HEK293T (cell line): ENCODE measurements around the gene ARHGAP22.

ENCODE experiments used
- CTCF ChIA-PET: fragments of 350-600 bp; formaldehyde crosslinking; extraction: SDS; loops from one replicate; lab custom pipeline; 2021; ENCODE audit warnings: antibody characterized with exemption, inconsistent platforms; lab: Yijun Ruan, JAX
- POLR2A ChIA-PET: fragments of 350-600 bp; formaldehyde crosslinking; extraction: SDS; loops from one replicate; lab custom pipeline; 2020; ENCODE audit warnings: antibody characterized with exemption, inconsistent platforms; lab: Yijun Ruan, JAX
- DNase-seq: peaks from one replicate; pipeline ENCODE4 v3.0.0; 2012; ENCODE audit warnings: mixed read lengths; ENCODE audit errors: extremely low spot score
- ARNT ChIP-seq: fragments of 450-650 bp; IDR thresholded peaks from 2 replicates; pipeline ENCODE4 v1.6.1; 2017; ENCODE audit warnings: mild to moderate bottlenecking
- BHLHE40 ChIP-seq: fragments of 450-650 bp; IDR thresholded peaks from 2 replicates; pipeline ENCODE4 v1.6.1; 2016; ENCODE audit warnings: mild to moderate bottlenecking, moderate library complexity, borderline replicate concordance
- CTBP1 ChIP-seq: fragments of 450-650 bp; IDR thresholded peaks from 2 replicates; pipeline ENCODE4 v1.6.1; 2016; ENCODE audit warnings: borderline replicate concordance
- ELF4 ChIP-seq: fragments of 450-650 bp; IDR thresholded peaks from 2 replicates; pipeline ENCODE4 v1.6.1; 2017; ENCODE audit warnings: antibody characterized with exemption
- FOXA1 ChIP-seq: fragments of 450-650 bp; IDR thresholded peaks from 2 replicates; pipeline ENCODE4 v1.6.1; 2016; ENCODE audit warnings: mild to moderate bottlenecking
- FOXK2 ChIP-seq: fragments of 450-650 bp; IDR thresholded peaks from 2 replicates; pipeline ENCODE4 v1.6.1; 2016; ENCODE audit warnings: mild to moderate bottlenecking
- FOXM1 ChIP-seq: fragments of 450-650 bp; IDR thresholded peaks from 2 replicates; pipeline ENCODE4 v1.6.1; 2017; ENCODE audit warnings: mild to moderate bottlenecking, borderline replicate concordance
- HDGF ChIP-seq: fragments of 450-650 bp; IDR thresholded peaks from 2 replicates; pipeline ENCODE4 v1.6.1; 2017; ENCODE audit warnings: antibody characterized with exemption, borderline replicate concordance
- L3MBTL2 ChIP-seq: fragments of 450-650 bp; conservative IDR thresholded peaks from 2 replicates; pipeline ENCODE4 v1.6.1; 2016; ENCODE audit warnings: mild to moderate bottlenecking
- LEF1 ChIP-seq: fragments of 450-650 bp; IDR thresholded peaks from 2 replicates; pipeline ENCODE4 v1.6.1; 2017; ENCODE audit warnings: mild to moderate bottlenecking, borderline replicate concordance
- NFRKB ChIP-seq: fragments of 450-650 bp; IDR thresholded peaks from 2 replicates; pipeline ENCODE4 v1.6.1; 2016; ENCODE audit warnings: mild to moderate bottlenecking, moderate library complexity
- PKNOX1 ChIP-seq: fragments of 450-650 bp; IDR thresholded peaks from 2 replicates; pipeline ENCODE4 v1.6.1; 2016
- SP1 ChIP-seq: fragments of 450-650 bp; IDR thresholded peaks from 2 replicates; pipeline ENCODE4 v1.6.1; 2017
- SUZ12 ChIP-seq: fragments of 450-650 bp; IDR thresholded peaks from 2 replicates; pipeline ENCODE4 v1.6.1; 2016; ENCODE audit warnings: mild to moderate bottlenecking
- TARDBP ChIP-seq: fragments of 450-650 bp; IDR thresholded peaks from 2 replicates; pipeline ENCODE4 v1.6.1; 2016
- ZNF384 ChIP-seq: fragments of 450-650 bp; IDR thresholded peaks from 2 replicates; pipeline ENCODE4 v1.6.1; 2016

Gene ARHGAP22

GRCh38 chr10:48536916-48537890 is 67.7 kb downstream of the ARHGAP22 start:
- DNase-seq, result no peak
- TF ChIP-seq ARNT (no peak), FOXM1 (no peak), FOXA1 (no peak), LEF1 (no peak), CTBP1 (no peak), HDGF (no peak), NFRKB (no peak), SUZ12 (no peak), PKNOX1 (no peak), FOXK2 (no peak), ZNF384 (no peak), SP1 (no peak), ELF4 (no peak), TARDBP (no peak)
- ChIA-PET CTCF (interaction anchor here (0.6 kb wide), 1 partner anchor 245 kb away, joined by 3 read pairs; no protein-coding TSS in a partner anchor), POLR2A (no interaction called here)

GRCh38 chr10:48536156-48536500 is 68.7 kb downstream of the ARHGAP22 start:
- ChIA-PET CTCF (interaction anchor here (0.6 kb wide), 1 partner anchor 244 kb away, joined by 3 read pairs; no protein-coding TSS in a partner anchor), POLR2A (no interaction called here)
- no peak for TF ChIP-seq PKNOX1
- no peak for TF ChIP-seq FOXA1
- TF ChIP-seq CTBP1, result no peak
- no peak for TF ChIP-seq TARDBP
- TF ChIP-seq ZNF384, result no peak
- TF ChIP-seq FOXM1, result no peak
- TF ChIP-seq HDGF, result no peak
- no peak for TF ChIP-seq NFRKB
- no peak for TF ChIP-seq FOXK2
- no peak for TF ChIP-seq SP1
- no peak for TF ChIP-seq LEF1
- no peak for TF ChIP-seq SUZ12
- TF ChIP-seq L3MBTL2, result no peak
- TF ChIP-seq ELF4, result no peak
- TF ChIP-seq BHLHE40, result no peak
- TF ChIP-seq ARNT, result no peak
- no peak for DNase-seq

GRCh38 chr10:48535416-48536155 is 69.3 kb downstream of the ARHGAP22 start:
- POLR2A ChIA-PET, result no interaction called here
- TF ChIP-seq BHLHE40 (no peak), PKNOX1 (no peak), TARDBP (no peak), FOXA1 (no peak), CTBP1 (no peak), ELF4 (no peak), NFRKB (no peak)
- DNase-seq, result no peak
- CTCF ChIA-PET, result interaction anchor here (0.6 kb wide), 1 partner anchor 732 kb away, joined by 4 read pairs; no protein-coding TSS in a partner anchor

GRCh38 chr10:48533951-48534720 is 70.7 kb downstream of the ARHGAP22 start:
- POLR2A ChIA-PET, result no interaction called here
- DNase-seq, result no peak
- no peak for TF ChIP-seq HDGF
- TF ChIP-seq BHLHE40, result no peak
- no peak for TF ChIP-seq FOXM1
- TF ChIP-seq NFRKB, result no peak
- TF ChIP-seq PKNOX1, result no peak
- no peak for TF ChIP-seq ELF4
- no peak for TF ChIP-seq ARNT
- TF ChIP-seq SUZ12, result no peak
- no peak for TF ChIP-seq SP1
- no peak for TF ChIP-seq FOXK2
- no peak for TF ChIP-seq L3MBTL2
- TF ChIP-seq CTBP1, result no peak
- TF ChIP-seq FOXA1, result no peak
- TF ChIP-seq TARDBP, result no peak
- TF ChIP-seq LEF1, result no peak
- TF ChIP-seq ZNF384, result no peak
- CTCF ChIA-PET, result interaction anchor here (0.5 to 1.0 kb wide), 2 partner anchors 10 to 72 kb away, joined by 3 read pairs; no protein-coding TSS in a partner anchor
